GM18511 (cell line): ENCODE data around the gene OSBP.
"Not testable (repeated sequence)": the region's sequence is repeated elsewhere in the genome, so short reads cannot be mapped to it uniquely, and the experiment has no call there.

Experiments
- ATAC-seq: cut with Tn5 transposase; IDR thresholded peaks from one replicate; pipeline ENCODE4 v1.9.1; 2021; ENCODE audit warnings: mild to moderate bottlenecking, moderate library complexity; ENCODE audit not compliant: unreplicated experiment

Gene OSBP

GRCh38 chr11:59555601-59556114 is 59.9 kb downstream of the OSBP start:
- no peak for ATAC-seq

GRCh38 chr11:59553323-59553722 is 62.3 kb downstream of the OSBP start:
- no peak for ATAC-seq

GRCh38 chr11:59552844-59553243 is 62.7 kb downstream of the OSBP start:
- ATAC-seq: no peak

GRCh38 chr11:59551659-59552521 is 63.7 kb downstream of the OSBP start:
- no peak for ATAC-seq

GRCh38 chr11:59550842-59551658 is 64.5 kb downstream of the OSBP start:
- ATAC-seq: peak; percentile 38

GRCh38 chr11:59550368-59550841 is 65.2 kb downstream of the OSBP start:
- ATAC-seq: peak; percentile 92

- ATAC-seq: no peak
These were observed 67.3 kb downstream of the OSBP start for GRCh38 chr11:59548309-59548656.

GRCh38 chr11:59547605-59548308 is 67.8 kb downstream of the OSBP start:
- ATAC-seq: not testable (repeated sequence)

GRCh38 chr11:59545179-59546020 is 70.2 kb downstream of the OSBP start:
- ATAC-seq: no peak

- ATAC-seq: no peak
These were observed 70.8 kb downstream of the OSBP start for GRCh38 chr11:59544869-59545178.

- ATAC-seq: not testable (repeated sequence)
These were observed 71.9 kb downstream of the OSBP start for GRCh38 chr11:59543713-59544112.

- no peak for ATAC-seq
These were observed 73.3 kb downstream of the OSBP start for GRCh38 chr11:59542142-59542810.

GRCh38 chr11:59534676-59535075 is 80.9 kb downstream of the OSBP start:
- no peak for ATAC-seq

- no peak for ATAC-seq
These were observed 83.0 kb downstream of the OSBP start for GRCh38 chr11:59532620-59533019.

GRCh38 chr11:59528711-59529110 is 86.9 kb downstream of the OSBP start:
- no peak for ATAC-seq
